H1 (cell line): ENCODE measurements around the gene SPAG5.

Source experiments
- CTBP2 ChIP-seq: IDR thresholded peaks from 2 replicates; pipeline ENCODE4 v1.7.0; 2011; ENCODE audit warnings: borderline replicate concordance, mild to moderate bottlenecking, moderate library complexity, mixed read lengths, low read length; ENCODE audit not compliant: insufficient read depth, insufficient read length
- NRF1 ChIP-seq: IDR thresholded peaks from 2 replicates; pipeline ENCODE4 v1.6.1; 2011; ENCODE audit warnings: mild to moderate bottlenecking, low read depth, low read length, improper control_type of control experiment
- POLR2A ChIP-seq, 2 experiments: IDR thresholded peaks; 1 replicate in 1 of 2; 2 replicates in 1 of 2; pipeline ENCODE4 v1.6.1; 2011; ENCODE audit warnings: low read depth in 2 of 2, low read length in 2 of 2, mild to moderate bottlenecking in 2 of 2; ENCODE audit errors: control extremely low read depth in 1 of 2
- POLR2AphosphoS5 ChIP-seq: IDR thresholded peaks from 2 replicates; pipeline ENCODE4 v1.6.1; 2011; ENCODE audit warnings: low read depth, low read length
- RAD21 ChIP-seq, 2 experiments: IDR thresholded peaks in 1 of 2; conservative IDR thresholded peaks in 1 of 2; 2 replicates each; pipeline ENCODE4 v1.6.1; 2011; ENCODE audit warnings: low read depth in 2 of 2, low read length in 2 of 2, improper control_type of control experiment in 1 of 2, inconsistent platforms in 1 of 2, mild to moderate bottlenecking in 1 of 2, moderate library complexity in 1 of 2
- RFX5 ChIP-seq: IDR thresholded peaks from 2 replicates; pipeline ENCODE4 v1.6.1; 2011; ENCODE audit warnings: low read depth, low read length, improper control_type of control experiment, borderline replicate concordance
- TF ChIP-seq, protein P1 (sequence below), 3 experiments: IDR thresholded peaks; 1 replicate in 2 of 3; 2 replicates in 1 of 3; pipeline versions ENCODE4 v1.5.1 to v1.6.1; 2011; ENCODE audit warnings: low read length in 3 of 3, mild to moderate bottlenecking in 3 of 3, inconsistent platforms in 2 of 3, low read depth in 1 of 3, moderate library complexity in 1 of 3; ENCODE audit not compliant: insufficient read depth in 1 of 3; ENCODE audit errors: control extremely low read depth in 1 of 3

DNA sequence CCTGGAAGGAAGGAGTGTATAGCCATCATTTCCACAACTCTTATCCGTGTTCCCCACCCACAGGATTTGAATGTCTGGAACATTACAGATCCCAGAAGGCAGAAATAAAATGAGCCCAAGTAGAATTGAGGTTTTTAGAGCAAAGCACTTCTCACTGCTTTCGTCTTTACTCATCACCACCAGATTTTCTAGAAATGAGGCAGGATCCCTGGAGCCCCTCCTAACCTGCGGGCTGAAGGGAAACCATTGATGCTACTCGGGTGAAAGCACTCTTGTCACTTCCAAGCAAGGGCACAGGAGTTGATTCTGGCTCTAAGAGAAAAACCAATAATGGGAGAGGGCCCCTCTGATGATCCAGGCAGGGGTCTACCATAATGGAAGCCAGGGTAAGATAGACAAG is 19.3 kb downstream of the SPAG5 start:
- TF ChIP-seq POLR2AphosphoS5 (no peak), NRF1 (no peak), POLR2A (IDR thresholded peaks at IDR 0.05; ENCODE audit: control extremely low read depth in 1 of 2, low read depth in 2 of 2, low read length in 2 of 2) (no peak), RFX5 (no peak), RAD21 (IDR thresholded peaks at IDR 0.05 in 1 of 2, conservative IDR thresholded peaks at IDR 0.05 in 1 of 2; ENCODE audit: low read depth in 2 of 2, low read length in 2 of 2) (no peak), CTBP2 (no peak)
- TF ChIP-seq, protein P1, sequence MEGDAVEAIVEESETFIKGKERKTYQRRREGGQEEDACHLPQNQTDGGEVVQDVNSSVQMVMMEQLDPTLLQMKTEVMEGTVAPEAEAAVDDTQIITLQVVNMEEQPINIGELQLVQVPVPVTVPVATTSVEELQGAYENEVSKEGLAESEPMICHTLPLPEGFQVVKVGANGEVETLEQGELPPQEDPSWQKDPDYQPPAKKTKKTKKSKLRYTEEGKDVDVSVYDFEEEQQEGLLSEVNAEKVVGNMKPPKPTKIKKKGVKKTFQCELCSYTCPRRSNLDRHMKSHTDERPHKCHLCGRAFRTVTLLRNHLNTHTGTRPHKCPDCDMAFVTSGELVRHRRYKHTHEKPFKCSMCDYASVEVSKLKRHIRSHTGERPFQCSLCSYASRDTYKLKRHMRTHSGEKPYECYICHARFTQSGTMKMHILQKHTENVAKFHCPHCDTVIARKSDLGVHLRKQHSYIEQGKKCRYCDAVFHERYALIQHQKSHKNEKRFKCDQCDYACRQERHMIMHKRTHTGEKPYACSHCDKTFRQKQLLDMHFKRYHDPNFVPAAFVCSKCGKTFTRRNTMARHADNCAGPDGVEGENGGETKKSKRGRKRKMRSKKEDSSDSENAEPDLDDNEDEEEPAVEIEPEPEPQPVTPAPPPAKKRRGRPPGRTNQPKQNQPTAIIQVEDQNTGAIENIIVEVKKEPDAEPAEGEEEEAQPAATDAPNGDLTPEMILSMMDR (IDR thresholded peaks at IDR 0.05; ENCODE audit: control extremely low read depth in 1 of 3, insufficient read depth in 1 of 3, low read depth in 1 of 3, low read length in 3 of 3) = no peak
